BJ (cell line): ENCODE data around the gene HDGFL3. TPM values are rescaled to one million over a fixed set of nuclear protein-coding genes. Genes with fewer than 3 reads are reported as not detected.

ENCODE experiments used
- CTCF ChIA-PET: fragments of 350-600 bp; formaldehyde crosslinking; extraction: SDS; loops from one replicate; lab custom pipeline; 2021; ENCODE audit warnings: antibody characterized with exemption, inconsistent platforms; lab: Yijun Ruan, JAX
- POLR2A ChIA-PET: fragments of 300-600 bp; sonication (Branson Sonifier 250); formaldehyde crosslinking; extraction: SDS; loops from one replicate; lab custom pipeline; 2021; ENCODE audit warnings: antibody characterized with exemption; lab: Charles Lee
- DNase-seq: peaks from one replicate; pipeline ENCODE4 v3.0.0-alpha.2; 2011; ENCODE audit warnings: low read depth
- H3K27me3 ChIP-seq: 2 replicates; pipeline ENCODE4 v1.6.0; 2011; ENCODE audit warnings: low read length; ENCODE audit not compliant: control insufficient read depth, insufficient read depth
- H3K36me3 ChIP-seq: 2 replicates; pipeline ENCODE4 v1.5.1; 2011; ENCODE audit warnings: low read length; ENCODE audit not compliant: control insufficient read depth, insufficient read depth
- H3K4me3 ChIP-seq: 2 replicates; pipeline ENCODE4 v1.5.1; 2011; ENCODE audit warnings: low read depth, mild to moderate bottlenecking, control low read depth, low read length
- polyA plus RNA-seq: library from polyadenylated mRNA; depleted of rRNA; stranded (reverse); fragments of >200 nt; gene quantifications from 2 replicates; pipeline ENCODE4 v1.2.3, GENCODE V29; 2011; rRNA removed
- TF ChIP-seq, protein P1 (sequence below): IDR thresholded peaks from 2 replicates; pipeline ENCODE4 v1.5.1; 2011; ENCODE audit warnings: low read depth, mild to moderate bottlenecking, control low read depth, inconsistent platforms, low read length, moderate library complexity; ENCODE audit not compliant: insufficient read depth

The HDGFL3 gene
- polyA plus RNA-seq, 1 experiment, result 5.7 TPM

DNA sequence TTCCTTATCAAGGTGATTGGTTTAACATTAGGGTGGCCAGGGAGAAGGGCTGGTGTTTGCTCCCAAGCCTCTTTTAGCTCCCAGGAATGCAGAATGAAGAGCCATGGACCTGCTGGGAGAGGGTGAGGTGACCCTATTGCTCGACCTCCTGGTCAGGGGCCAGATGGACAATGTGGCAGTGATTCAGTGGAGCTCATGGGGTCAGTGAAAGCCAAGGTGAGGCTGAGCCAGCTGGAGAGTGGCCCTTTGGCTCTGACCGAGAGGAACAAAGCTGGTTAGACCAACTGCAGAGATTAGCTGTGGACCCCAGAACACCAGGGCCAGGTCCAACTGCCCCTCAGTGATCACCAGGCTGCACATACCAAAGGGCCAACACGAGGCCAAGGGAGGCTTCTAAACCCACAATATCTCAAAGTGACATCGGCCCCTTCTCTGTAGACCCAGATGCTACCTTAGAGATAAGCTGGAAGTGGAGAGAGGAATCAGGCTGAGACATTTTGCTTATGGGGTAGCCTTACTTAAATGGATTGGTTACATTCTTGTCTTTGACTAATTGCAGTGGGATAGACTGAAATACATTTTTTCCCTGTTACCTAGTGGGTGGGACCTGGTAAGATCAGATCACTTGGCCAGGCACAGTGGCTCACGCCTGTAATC is 124.8 kb downstream of the HDGFL3 start:
- POLR2A ChIA-PET, result interaction anchor here (0.5 kb wide), 1 partner anchor 75 kb away, joined by 3 read pairs; no protein-coding TSS in a partner anchor
- TF ChIP-seq, protein P1, sequence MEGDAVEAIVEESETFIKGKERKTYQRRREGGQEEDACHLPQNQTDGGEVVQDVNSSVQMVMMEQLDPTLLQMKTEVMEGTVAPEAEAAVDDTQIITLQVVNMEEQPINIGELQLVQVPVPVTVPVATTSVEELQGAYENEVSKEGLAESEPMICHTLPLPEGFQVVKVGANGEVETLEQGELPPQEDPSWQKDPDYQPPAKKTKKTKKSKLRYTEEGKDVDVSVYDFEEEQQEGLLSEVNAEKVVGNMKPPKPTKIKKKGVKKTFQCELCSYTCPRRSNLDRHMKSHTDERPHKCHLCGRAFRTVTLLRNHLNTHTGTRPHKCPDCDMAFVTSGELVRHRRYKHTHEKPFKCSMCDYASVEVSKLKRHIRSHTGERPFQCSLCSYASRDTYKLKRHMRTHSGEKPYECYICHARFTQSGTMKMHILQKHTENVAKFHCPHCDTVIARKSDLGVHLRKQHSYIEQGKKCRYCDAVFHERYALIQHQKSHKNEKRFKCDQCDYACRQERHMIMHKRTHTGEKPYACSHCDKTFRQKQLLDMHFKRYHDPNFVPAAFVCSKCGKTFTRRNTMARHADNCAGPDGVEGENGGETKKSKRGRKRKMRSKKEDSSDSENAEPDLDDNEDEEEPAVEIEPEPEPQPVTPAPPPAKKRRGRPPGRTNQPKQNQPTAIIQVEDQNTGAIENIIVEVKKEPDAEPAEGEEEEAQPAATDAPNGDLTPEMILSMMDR, result no peak
- CTCF ChIA-PET, result no interaction called here
- peaks cover 6% of the 10 kb centered on the region for H3K27me3 ChIP-seq
- no peak for DNase-seq
- H3K36me3 ChIP-seq, result no peaks in the 10 kb centered on the region
- H3K4me3 ChIP-seq, result no peak overlapping the region

DNA sequence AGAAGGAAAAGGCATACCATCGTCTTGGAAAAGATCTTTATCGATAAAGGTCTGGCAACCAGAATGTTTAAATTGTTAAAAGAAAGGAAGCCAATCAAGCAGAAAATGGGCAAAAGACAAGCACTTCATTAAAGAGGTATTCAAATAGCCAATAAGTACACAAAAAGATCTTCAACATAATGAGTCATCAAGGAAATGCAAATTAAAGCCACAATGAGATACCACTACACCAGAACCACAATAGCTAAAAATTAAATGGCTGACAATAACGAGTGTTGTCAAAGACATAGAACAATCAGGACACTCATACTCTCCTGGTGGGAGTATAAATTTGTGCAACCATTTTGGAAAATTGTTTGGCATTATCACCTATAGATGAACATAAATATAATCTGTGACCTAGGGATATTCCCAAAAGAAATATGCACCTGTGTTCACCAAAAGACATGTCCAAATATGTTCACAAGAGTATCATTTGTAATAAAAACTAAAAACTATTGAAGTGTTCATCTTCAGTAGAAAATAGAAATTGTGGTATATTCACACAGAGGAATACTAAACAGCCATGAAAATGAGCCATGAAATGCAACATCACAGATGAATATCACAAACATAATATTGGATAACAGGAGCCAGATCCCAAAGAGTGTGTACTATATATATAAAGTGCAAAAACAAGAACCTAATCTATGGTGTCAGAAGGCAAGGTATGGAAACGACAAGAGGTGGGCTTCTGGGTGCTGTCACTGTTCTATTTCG is 126.2 kb downstream of the HDGFL3 start:
- CTCF ChIA-PET, result no interaction called here
- POLR2A ChIA-PET, result no interaction called here
- Histone ChIP-seq H3K27me3 (peaks cover 6% of the 10 kb centered on the region), H3K4me3 (no peak overlapping the region), H3K36me3 (no peaks in the 10 kb centered on the region)
- TF ChIP-seq, protein P1, result no peak
- no peak for DNase-seq

GRCh38 chr15:83078712-83079111 is 128.9 kb downstream of the HDGFL3 start:
- CTCF ChIA-PET, result no interaction called here
- POLR2A ChIA-PET, result no interaction called here

More at GRCh38 chr15:83078712-83079111, 128.9 kb downstream of the HDGFL3 start:
- no peaks in the 10 kb centered on the region for H3K36me3 ChIP-seq
- peaks cover 6% of the 10 kb centered on the region for H3K27me3 ChIP-seq
- DNase-seq, result no peak
- no peak overlapping the region for H3K4me3 ChIP-seq
- TF ChIP-seq, protein P1, result no peak

Other genes with a start within 250 kb of the HDGFL3 start
- 20.3 and 30.6 TPM in 2 replicates for gene RAMAC, start 221.6 kb downstream of the HDGFL3 start, polyA plus RNA-seq
- gene C15orf40, start 196.2 kb downstream of the HDGFL3 start, polyA plus RNA-seq, result 17.9 and 21.1 TPM in 2 replicates
- 35.0 and 70.7 TPM in 2 replicates for gene BTBD1, start 140.6 kb downstream of the HDGFL3 start, polyA plus RNA-seq
- 3.2 and 3.8 TPM in 2 replicates for gene TM6SF1, start 100.2 kb downstream of the HDGFL3 start, polyA plus RNA-seq
- gene BNC1, start 76.8 kb upstream of the HDGFL3 start, polyA plus RNA-seq, result 1.1 and 1.4 TPM in 2 replicates
- gene SH3GL3, start 239.5 kb upstream of the HDGFL3 start, polyA plus RNA-seq, result not detected in 2 replicates